Natural killer cell (primary cell): ENCODE measurements around the gene WDR38. TPM values are rescaled to one million over a fixed set of nuclear protein-coding genes. Genes with fewer than 3 reads are reported as not detected.

Experiments
- ATAC-seq, 3 donors: fragments of 150-1000 bp in 2 of 3; fragments of 200-7000 bp in 1 of 3; cut with Tn5 transposase; 1 replicate in 1 of 3; 2 replicates in 2 of 3; pipeline ENCODE4 v1.10.0; 2021; ENCODE audit warnings: mild to moderate bottlenecking in 2 of 3, moderate library complexity in 2 of 3
- DNase-seq, 2 donors: peaks; one replicate each; pipeline versions ENCODE4 v3.0.0 to v3.0.0-alpha.2; 2013 to 2021; ENCODE audit warnings: mixed read lengths in 1 of 2
- H3K27ac ChIP-seq: one replicate; pipeline ENCODE4 v1.5.1; 2013; ENCODE audit warnings: mild to moderate bottlenecking, low read length
- H3K27me3 ChIP-seq: one replicate; pipeline ENCODE4 v1.6.1; 2013; ENCODE audit warnings: low read length; ENCODE audit not compliant: control insufficient read depth, insufficient read depth
- H3K36me3 ChIP-seq: one replicate; pipeline ENCODE4 v1.6.1; 2013; ENCODE audit warnings: low read length; ENCODE audit not compliant: control insufficient read depth, insufficient read depth
- H3K4me1 ChIP-seq: one replicate; pipeline ENCODE4 v1.6.1; 2013; ENCODE audit warnings: low read length; ENCODE audit not compliant: control insufficient read depth, insufficient read depth
- H3K4me3 ChIP-seq: one replicate; pipeline ENCODE4 v1.5.1; 2013; ENCODE audit warnings: low read length
- H3K9me3 ChIP-seq: one replicate; pipeline ENCODE4 v1.6.1; 2013; ENCODE audit warnings: low read length; ENCODE audit not compliant: control insufficient read depth, insufficient read depth
- H3K27ac Mint-ChIP-seq, 2 donors: one replicate each; pipeline ENCODE4 v1.8.0; 2022; ENCODE audit warnings: mild to moderate bottlenecking in 2 of 2, mixed read lengths in 2 of 2, moderate library complexity in 1 of 2
- H3K27me3 Mint-ChIP-seq, 2 donors: one replicate each; pipeline ENCODE4 v1.8.0; 2022; ENCODE audit warnings: low read depth in 2 of 2, mixed read lengths in 2 of 2
- H3K36me3 Mint-ChIP-seq: one replicate; pipeline ENCODE4 v1.8.0; 2022; ENCODE audit warnings: mixed read lengths
- H3K4me1 Mint-ChIP-seq, 2 donors: one replicate each; pipeline ENCODE4 v1.8.0; 2022; ENCODE audit warnings: mixed read lengths in 2 of 2
- H3K4me3 Mint-ChIP-seq: one replicate; pipeline ENCODE4 v1.8.0; 2022; ENCODE audit warnings: mild to moderate bottlenecking, moderate library complexity, mixed read lengths
- H3K9me3 Mint-ChIP-seq, 2 donors: one replicate each; pipeline ENCODE4 v1.8.0; 2022; ENCODE audit warnings: mixed read lengths in 2 of 2
- CTCF ChIP-seq: fragments of 200-600 bp; IDR thresholded peaks from one replicate; pipeline ENCODE4 v1.8.0; 2022; ENCODE audit warnings: antibody characterized with exemption
- WGBS: methylation state at CpG from one replicate; pipeline ENCODE4 v1.1.7; 2013; ENCODE audit warnings: missing lambda C conversion rate; ENCODE audit not compliant: insufficient coverage; 5-methylcytosine and 5-hydroxymethylcytosine counted together
- intact Hi-C: fragments of 100-400 bp; cut with micrococcal nuclease; formaldehyde crosslinking; loops from one replicate; pipeline ENCODE4 v1.14.2; 2022
- total RNA-seq, 4 donors: library from RNA; stranded (reverse); fragments of 120-200 nt in 1 of 4; gene quantifications; one replicate each; pipeline versions ENCODE4 v1.2.3 to v1.2.4, GENCODE V29; 2013 to 2022

Gene WDR38
- total RNA-seq, 3 donors from 2014 or later (not counting 1 experiment from before 2014, with no cell fraction given) = not detected

- H3K36me3 ChIP-seq = peaks cover 53% of the 10 kb centered on the region
- no peaks in the 10 kb centered on the region for H3K4me1 ChIP-seq
- H3K4me1 Mint-ChIP-seq = no peaks in the 10 kb centered on the region
- H3K36me3 Mint-ChIP-seq = no peaks in the 10 kb centered on the region
- H3K4me3 Mint-ChIP-seq = no peak overlapping the region
- H3K4me3 ChIP-seq = no peak overlapping the region
- H3K27me3 ChIP-seq = no peaks in the 10 kb centered on the region
- no peaks in the 10 kb centered on the region for H3K27me3 Mint-ChIP-seq
- no peak overlapping the region for H3K27ac ChIP-seq
- ATAC-seq (no peak), DNase-seq (no peak)
- intact Hi-C loops = no loop called here
- WGBS = 84% methylated on average over 4 of the region's 5 CpGs
- no peak for TF ChIP-seq CTCF
- H3K9me3 Mint-ChIP-seq = no peaks in the 10 kb centered on the region
- no peaks in the 10 kb centered on the region for H3K9me3 ChIP-seq
- H3K27ac Mint-ChIP-seq = no peak overlapping the region
These were observed 34.6 kb downstream of the WDR38 start for GRCh38 chr9:124887832-124888231.

GRCh38 chr9:124889006-124889405, 35.7 kb downstream of the WDR38 start:
- H3K27me3 ChIP-seq = no peaks in the 10 kb centered on the region
- no peaks in the 10 kb centered on the region for H3K4me1 Mint-ChIP-seq
- no peak overlapping the region for H3K4me3 ChIP-seq
- TF ChIP-seq CTCF = no peak
- no peak overlapping the region for H3K27ac Mint-ChIP-seq
- WGBS = 99% methylated on average over 13 of the region's 13 CpGs
- no peak overlapping the region for H3K27ac ChIP-seq
- no peak overlapping the region for H3K4me3 Mint-ChIP-seq
- no peaks in the 10 kb centered on the region for H3K27me3 Mint-ChIP-seq
- intact Hi-C loops = no loop called here
- ATAC-seq (no peak), DNase-seq (no peak)
- H3K36me3 Mint-ChIP-seq = peaks cover 7% of the 10 kb centered on the region
- peaks cover 62% of the 10 kb centered on the region for H3K36me3 ChIP-seq
- H3K4me1 ChIP-seq = no peaks in the 10 kb centered on the region
- no peaks in the 10 kb centered on the region for H3K9me3 Mint-ChIP-seq
- no peaks in the 10 kb centered on the region for H3K9me3 ChIP-seq

- no peak overlapping the region for H3K4me3 ChIP-seq
- peaks cover 8 to 10% of the 10 kb centered on the region in 2 donors for H3K4me1 Mint-ChIP-seq
- H3K4me1 ChIP-seq = peaks cover 4% of the 10 kb centered on the region
- no peaks in the 10 kb centered on the region for H3K27me3 Mint-ChIP-seq
- H3K9me3 Mint-ChIP-seq = no peaks in the 10 kb centered on the region
- 97% methylated on average over 7 of the region's 7 CpGs for WGBS
- H3K27ac Mint-ChIP-seq = no peak overlapping the region
- intact Hi-C loops = loop anchor here (10.0 kb wide), 1 partner anchor 55 kb away; no protein-coding TSS in a partner anchor
- H3K36me3 Mint-ChIP-seq = peaks cover 7% of the 10 kb centered on the region
- no peak for TF ChIP-seq CTCF
- ATAC-seq (no peak), DNase-seq (no peak)
- H3K4me3 Mint-ChIP-seq = no peak overlapping the region
- H3K36me3 ChIP-seq = peaks cover 62% of the 10 kb centered on the region
- no peaks in the 10 kb centered on the region for H3K9me3 ChIP-seq
- H3K27ac ChIP-seq = no peak overlapping the region
- H3K27me3 ChIP-seq = no peaks in the 10 kb centered on the region
These were observed 36.9 kb downstream of the WDR38 start for GRCh38 chr9:124890179-124890578.
